ENCODE measurements around the gene VWA5B2.
"Not testable (repeated sequence)": the region's sequence is repeated elsewhere in the genome, so short reads cannot be mapped to it uniquely, and the experiment has no call there.

Gene VWA5B2

GRCh38 chr3:184248454-184249411 is 19.3 kb downstream of the VWA5B2 start, which contains the start of gene ALG3:
Gene ALG3 (minus strand): TSS chr3:184248962. CDS start chr3:184248940, 22 bp downstream.
- FAIRE-seq: no peak

DNA sequence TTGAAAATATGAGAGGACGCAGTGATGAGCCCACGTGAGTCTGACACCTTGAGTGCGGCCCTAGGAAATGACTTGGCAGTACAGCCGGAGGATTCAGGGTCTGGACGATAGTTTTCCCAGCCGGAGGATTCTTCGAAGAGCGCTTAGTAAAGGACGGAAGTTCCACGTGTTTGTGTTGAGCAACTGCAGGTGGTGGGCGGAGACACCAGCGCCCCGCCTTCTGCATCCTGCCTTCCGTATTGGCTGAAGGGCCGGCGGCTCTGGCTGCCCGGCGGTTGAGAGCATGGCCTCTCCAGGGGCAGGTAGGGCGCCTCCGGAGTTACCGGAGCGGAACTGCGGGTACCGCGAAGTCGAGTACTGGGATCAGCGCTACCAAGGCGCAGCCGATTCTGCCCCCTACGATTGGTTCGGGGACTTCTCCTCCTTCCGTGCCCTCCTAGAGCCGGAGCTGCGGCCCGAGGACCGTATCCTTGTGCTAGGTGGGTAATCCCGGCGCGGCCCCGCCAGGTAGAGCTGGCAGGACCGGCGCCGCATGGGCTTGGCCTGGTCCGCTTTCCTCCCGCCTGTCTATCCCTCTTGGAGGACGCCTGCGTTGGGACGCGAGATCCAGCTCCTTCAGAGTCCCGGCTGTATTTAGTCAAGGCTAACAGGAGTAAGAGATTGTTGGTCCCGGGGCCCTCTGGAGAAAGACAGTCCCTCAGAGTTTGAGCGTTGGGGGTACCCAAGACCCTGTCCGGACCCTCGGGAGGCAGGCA is 20.2 kb downstream of the VWA5B2 start, which contains the start of gene EEF1AKMT4:
Gene EEF1AKMT4 (plus strand): TSS at position 261 of the 755 bp plus-strand sequence. CDS start 23 bp downstream, at position 284.
- peak; percentile 96 for FAIRE-seq

- FAIRE-seq: peak; percentile 87
Observed at GRCh38 chr3:184250167-184250828, 20.9 kb downstream of the VWA5B2 start.

DNA sequence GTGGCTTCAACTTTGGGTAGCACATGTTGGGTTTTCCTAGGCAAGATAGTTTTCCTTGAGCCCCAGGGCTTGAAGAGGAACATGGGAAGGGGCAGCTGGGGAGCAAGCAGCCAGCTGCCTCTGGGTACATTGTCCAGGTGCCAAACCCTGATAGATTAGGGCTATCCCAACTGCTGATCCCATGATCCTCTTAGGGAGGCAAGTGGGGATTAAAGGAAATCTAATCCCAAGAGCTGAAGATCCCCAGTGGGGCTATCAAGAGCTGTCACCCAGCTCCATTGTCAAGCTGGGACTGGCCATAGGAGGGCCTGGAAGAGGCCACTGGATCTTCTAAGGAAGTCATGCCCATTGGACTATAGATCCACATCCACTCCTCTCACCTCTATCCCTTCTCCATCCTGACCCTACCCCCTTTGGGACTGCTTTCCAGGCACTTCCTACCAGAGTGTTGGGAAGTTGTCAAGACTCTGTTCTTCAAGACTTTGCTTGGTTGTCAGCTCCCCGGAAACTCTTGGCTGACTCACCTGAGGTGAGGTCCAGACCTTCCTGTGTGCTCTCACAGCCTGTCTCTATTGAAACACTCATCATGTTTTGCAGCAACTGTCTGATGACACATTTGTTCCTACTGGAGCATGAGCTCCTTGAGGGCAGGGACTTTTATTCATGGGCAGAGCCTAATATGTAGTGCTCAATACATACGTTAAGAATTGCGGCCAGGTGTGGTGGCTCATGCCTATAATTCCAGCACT is 26.1 kb downstream of the VWA5B2 start:
- no peak for FAIRE-seq

DNA sequence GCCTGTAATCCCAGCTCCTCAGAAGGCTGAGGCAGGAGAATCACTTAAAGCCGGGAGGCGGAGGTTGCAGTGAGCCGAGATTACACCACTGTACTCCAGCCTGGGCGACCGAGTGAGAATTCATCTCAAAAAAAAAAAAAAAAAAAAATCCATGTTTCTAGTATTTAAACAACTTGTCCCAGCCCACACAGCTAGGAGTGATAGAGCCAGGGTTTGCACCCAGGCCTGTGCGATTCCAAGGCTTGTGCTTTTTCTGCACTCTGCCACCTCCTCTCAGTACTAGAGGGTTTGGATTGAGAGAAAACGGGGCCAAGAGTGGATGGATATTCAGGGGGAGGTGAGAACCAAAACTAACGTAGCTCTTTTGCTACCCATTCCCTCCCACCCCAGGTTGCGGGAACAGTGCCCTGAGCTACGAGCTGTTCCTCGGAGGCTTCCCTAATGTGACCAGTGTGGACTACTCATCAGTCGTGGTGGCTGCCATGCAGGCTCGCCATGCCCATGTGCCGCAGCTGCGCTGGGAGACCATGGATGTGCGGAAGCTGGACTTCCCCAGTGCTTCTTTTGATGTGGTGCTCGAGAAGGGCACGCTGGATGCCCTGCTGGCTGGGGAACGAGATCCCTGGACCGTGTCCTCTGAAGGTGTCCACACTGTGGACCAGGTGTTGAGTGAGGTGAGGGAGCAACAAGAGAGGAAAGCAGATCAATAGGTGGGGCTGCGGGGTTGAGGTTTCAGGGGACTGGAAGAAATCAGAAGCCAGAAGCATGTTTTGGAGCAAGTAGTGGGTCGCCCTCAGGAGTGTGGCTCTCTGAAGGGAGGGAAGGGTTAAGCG is 27.9 kb downstream of the VWA5B2 start:
- FAIRE-seq: no peak

DNA sequence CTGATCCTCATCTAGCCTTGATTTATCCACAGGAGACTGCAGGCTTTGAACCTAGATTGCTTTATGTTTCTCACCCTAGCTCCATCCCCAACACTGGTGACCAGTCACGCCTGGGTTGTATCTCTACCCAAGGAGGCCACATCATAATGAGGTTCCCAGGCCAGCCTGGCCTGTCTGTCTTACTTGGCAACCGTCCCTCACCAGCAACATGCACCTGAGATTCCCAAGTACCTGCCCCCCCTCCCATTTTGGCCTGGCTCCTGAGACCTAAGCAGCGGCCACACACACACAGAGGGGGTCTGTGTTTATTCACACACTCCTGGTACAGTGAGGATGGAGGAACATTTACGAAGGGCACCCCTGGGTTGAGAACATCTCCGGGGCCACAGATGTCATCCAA is 29.5 kb downstream of the VWA5B2 start:
- no peak for FAIRE-seq

GRCh38 chr3:184259396-184259877 is 30.1 kb downstream of the VWA5B2 start:
- FAIRE-seq: no peak

DNA sequence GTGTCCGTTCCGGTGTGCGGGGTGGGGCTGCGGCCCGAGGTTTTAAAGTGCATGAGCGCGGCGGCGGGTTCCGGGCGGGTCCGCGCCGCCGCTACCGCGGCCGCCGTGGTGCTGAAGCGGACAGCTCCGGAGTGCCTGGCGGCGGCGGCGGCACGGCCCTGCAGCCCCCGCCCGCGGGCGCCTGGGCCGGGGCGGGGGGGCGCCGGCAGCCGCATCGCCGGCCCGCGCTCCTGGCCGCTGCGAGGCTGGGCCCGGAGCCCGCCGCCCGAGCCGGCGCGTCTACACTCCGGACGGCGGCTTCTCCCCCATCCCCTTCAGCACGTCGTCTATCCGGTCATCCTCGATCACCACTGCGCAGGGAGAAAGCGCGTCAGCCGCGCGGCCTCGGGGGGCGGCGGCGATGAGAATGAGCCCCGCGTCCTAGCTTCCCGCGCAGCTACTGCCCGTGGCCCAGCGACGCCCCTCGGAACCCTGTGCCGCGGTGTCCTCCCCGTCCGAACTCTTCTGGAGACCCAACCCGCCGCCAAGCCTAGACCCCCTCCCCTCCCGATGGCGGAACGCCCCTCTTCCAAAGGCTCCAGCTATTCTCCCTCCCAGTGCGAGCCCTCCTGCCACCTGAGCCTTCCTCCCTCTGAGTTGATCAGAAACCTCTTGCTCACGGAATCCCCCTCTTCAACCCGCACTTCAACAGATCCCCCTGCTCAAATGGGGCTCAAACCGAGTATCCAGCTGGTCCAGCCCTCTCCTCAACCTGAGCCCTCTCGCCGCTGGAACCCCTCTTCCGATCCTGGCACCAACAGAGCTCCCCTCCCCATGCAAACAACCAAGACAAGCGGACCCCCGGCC is 30.7 kb downstream of the VWA5B2 start:
- FAIRE-seq: no peak

DNA sequence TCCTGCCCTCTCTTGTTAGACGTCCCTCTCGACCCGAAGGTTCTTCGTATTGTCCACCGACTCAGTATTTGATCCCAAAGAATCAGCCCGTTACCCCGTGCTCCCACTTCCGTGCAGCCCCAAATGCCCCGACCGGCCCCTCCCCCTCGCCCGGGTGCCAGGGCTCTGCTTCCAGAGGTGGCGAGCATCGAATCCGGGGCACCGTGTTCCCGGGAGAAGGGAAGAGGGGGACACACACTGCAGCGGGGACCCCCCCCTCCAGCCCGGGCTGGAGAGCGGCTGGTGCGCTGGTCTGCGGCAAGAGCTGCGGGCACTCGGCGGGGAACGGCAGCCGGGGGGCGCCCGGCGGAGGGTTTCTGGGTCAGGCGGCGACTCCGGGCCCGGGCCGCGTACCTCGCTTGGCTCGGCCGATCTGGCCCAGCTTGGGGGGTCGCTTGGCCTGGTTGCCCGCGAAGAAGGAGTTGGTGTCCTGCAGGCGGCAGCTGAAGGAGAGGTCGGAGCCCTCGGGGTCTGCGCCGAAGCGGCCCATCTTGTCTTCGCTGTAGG is 31.4 kb downstream of the VWA5B2 start:
- no peak for FAIRE-seq

GRCh38 chr3:184261270-184261853 is 32.0 kb downstream of the VWA5B2 start, which contains the start of gene CAMK2N2:
Gene CAMK2N2 (minus strand): TSS chr3:184261553. CDS start chr3:184261285, 268 bp downstream.
- FAIRE-seq: no peak

DNA sequence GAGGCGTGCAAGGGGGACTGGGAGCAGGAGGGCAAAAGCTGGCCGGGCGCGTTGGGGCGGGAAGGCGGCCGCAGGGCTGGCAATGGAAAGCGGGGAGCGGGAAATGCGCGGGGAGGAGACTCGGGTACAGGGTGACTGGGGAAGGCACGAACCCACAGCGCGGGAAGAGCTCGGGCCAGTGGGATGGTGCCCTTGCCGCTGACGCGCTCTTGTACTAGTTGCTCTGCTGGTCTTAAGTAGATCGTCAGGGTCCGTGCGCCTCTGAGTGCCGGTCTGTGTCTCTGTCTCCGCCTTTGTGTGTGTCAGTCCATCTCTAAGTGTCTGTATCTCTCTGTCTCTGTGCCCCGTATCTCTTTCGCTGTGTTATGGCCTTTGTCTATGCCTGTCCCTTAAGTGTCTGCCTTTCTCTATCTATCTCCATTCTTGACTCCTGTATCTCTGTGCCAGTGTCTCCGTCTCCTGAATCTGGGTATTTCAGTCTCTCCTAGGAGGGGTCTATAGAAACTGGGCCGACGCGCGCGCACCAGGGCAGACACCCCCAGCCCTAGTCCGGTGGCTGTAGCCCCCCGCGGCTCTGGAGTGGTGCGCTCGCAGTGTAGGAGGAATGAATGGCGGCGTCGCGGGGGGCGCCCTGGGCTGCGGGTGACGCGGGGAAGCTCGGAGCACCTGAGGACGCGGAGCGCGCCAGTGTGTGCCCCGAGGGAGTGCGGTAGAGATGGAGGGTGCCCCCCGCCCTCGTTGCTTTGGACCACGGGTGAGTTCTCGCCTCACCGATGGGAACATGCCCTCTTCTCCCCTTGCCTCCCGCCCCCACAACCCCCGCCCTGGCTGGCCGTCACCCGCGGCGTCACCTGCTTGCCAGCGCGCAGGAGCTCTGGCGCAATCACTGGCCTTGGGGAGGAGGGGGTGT is 32.7 kb downstream of the VWA5B2 start:
- no peak for FAIRE-seq

DNA sequence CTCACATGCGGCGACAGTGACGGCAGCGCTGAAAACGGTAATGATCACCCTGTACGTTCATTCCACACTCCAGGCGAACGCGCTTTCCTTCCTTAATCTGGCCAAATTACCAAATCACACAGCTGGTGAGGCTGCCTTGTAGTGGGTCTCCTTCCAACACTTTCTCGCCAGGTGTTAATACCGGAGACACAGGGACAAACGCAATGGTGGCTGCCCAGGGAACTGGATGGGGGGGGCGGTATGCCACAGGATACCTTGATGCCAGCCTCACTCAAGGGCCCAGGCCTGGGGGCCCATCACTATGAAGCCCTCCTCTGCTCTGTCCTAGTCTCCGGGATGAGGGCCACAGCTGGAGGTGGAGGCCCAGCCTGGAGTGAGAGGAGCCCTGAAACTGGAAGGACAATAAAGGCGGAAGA is 33.4 kb downstream of the VWA5B2 start:
- no peak for FAIRE-seq

DNA sequence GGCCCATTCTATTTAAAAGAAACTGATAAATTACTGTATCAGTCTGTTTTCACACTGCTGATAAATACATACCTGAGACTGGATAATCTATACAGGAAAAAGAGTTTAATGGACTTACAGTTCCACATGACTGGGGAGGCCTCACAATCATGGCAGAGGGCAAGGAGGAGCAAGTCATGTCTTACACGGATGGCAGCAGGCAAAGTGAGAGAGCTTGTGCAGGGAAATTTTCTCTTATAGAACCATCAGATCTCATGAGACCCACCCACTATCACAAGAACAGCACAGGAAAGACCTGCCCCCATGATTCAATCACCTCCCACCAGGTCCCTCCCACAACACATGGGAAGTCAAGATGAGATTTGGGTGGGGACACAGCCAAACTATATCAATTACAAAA is 37.9 kb downstream of the VWA5B2 start:
- FAIRE-seq: not testable (repeated sequence)

- no peak for FAIRE-seq
Observed at GRCh38 chr3:184272269-184272668, 42.9 kb downstream of the VWA5B2 start.

DNA sequence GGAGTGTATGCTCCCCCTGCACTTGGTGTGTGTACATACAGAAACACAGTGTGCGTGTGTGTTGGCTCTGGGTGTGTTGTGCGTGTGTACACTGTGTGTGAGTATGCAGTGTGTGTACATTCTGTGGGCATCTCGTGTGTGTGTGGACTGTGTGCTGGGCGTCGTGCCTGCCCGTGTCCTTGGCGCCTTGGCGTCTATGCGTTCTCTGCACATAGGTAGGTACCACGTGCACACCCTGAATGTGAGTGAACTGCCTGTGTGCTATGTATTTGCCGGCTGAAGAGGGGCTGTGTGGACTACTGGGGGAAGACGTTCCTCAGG is 46.0 kb downstream of the VWA5B2 start:
- FAIRE-seq: no peak

- FAIRE-seq: no peak
Observed at GRCh38 chr3:184275961-184276910, 46.9 kb downstream of the VWA5B2 start, which contains the start of gene ECE2. Gene ECE2 (plus strand): TSS chr3:184276022. CDS start chr3:184276154, 132 bp downstream.

GRCh38 chr3:184277366-184277765 is 48.0 kb downstream of the VWA5B2 start:
- FAIRE-seq: no peak
